Measurements from ENCODE around the gene SNCG.
"Not testable (repeated sequence)": the region's sequence is repeated elsewhere in the genome, so short reads cannot be mapped to it uniquely, and the experiment has no call there.

SNCG gene

GRCh38 chr10:86958116-86958900, at the start of gene SNCG:
SNCG (plus strand) TSS chr10:86958599; CDS start chr10:86958698, 99 bp downstream.
- DNase-seq (ENCODE audit: low spot score): no peak

- no peak for DNase-seq (ENCODE audit: low spot score)
These were observed 43.7 kb upstream of the SNCG start for GRCh38 chr10:86914734-86915133.

- no peak for DNase-seq (ENCODE audit: low spot score)
These were observed 40.4 kb upstream of the SNCG start for GRCh38 chr10:86918022-86918471.

GRCh38 chr10:86922553-86922961, 35.8 kb upstream of the SNCG start:
- no peak for DNase-seq (ENCODE audit: low spot score)

GRCh38 chr10:86929468-86930380, 28.7 kb upstream of the SNCG start:
- DNase-seq (ENCODE audit: low spot score): no peak

GRCh38 chr10:86931872-86932271, 26.5 kb upstream of the SNCG start:
- no peak for DNase-seq (ENCODE audit: low spot score)

- DNase-seq (ENCODE audit: low spot score): no peak
These were observed 25.7 kb upstream of the SNCG start for GRCh38 chr10:86932674-86933073.

- not testable (repeated sequence) for DNase-seq (ENCODE audit: low spot score)
These were observed 24.2 kb upstream of the SNCG start for GRCh38 chr10:86934162-86934711.

GRCh38 chr10:86936661-86937501, 21.5 kb upstream of the SNCG start:
- DNase-seq (ENCODE audit: low spot score): no peak

GRCh38 chr10:86937502-86938154, 20.8 kb upstream of the SNCG start:
- DNase-seq (ENCODE audit: low spot score): no peak

GRCh38 chr10:86938260-86938659, 20.1 kb upstream of the SNCG start:
- DNase-seq (ENCODE audit: low spot score): no peak

GRCh38 chr10:86940076-86940475, 18.3 kb upstream of the SNCG start:
- not testable (repeated sequence) for DNase-seq (ENCODE audit: low spot score)

GRCh38 chr10:86940677-86941076, 17.7 kb upstream of the SNCG start:
- DNase-seq (ENCODE audit: low spot score): no peak

GRCh38 chr10:86941426-86941825, 17.0 kb upstream of the SNCG start:
- DNase-seq (ENCODE audit: low spot score): no peak

GRCh38 chr10:86941991-86942421, 16.4 kb upstream of the SNCG start:
- no peak for DNase-seq (ENCODE audit: low spot score)

GRCh38 chr10:86942441-86943315, 15.7 kb upstream of the SNCG start:
- no peak for DNase-seq (ENCODE audit: low spot score)

GRCh38 chr10:86943316-86944030, 14.9 kb upstream of the SNCG start:
- DNase-seq (ENCODE audit: low spot score): no peak

- no peak for DNase-seq (ENCODE audit: low spot score)
These were observed 14.4 kb upstream of the SNCG start for GRCh38 chr10:86944031-86944419.

GRCh38 chr10:86944471-86944870, 13.9 kb upstream of the SNCG start:
- no peak for DNase-seq (ENCODE audit: low spot score)
